ENCODE results near the gene KCNQ2.

The KCNQ2 gene

GRCh38 chr20:63495167-63495720 is 22.8 kb upstream of the KCNQ2 start:
- Mint-ChIP-seq H3K4me3 (no peak overlapping the region), H3K36me3 (ENCODE audit: low read depth) (peaks cover 3% of the 10 kb centered on the region), H3K9me3 (no peaks in the 10 kb centered on the region), H3K27me3 (ENCODE audit: low read depth) (peaks cover 64% of the 10 kb centered on the region), H3K27ac (no peak overlapping the region), H3K4me1 (no peaks in the 10 kb centered on the region)
- TF ChIP-seq CTCF (IDR thresholded peaks at IDR 0.05; ENCODE audit: unreplicated experiment in 3 of 3), result no peak

GRCh38 chr20:63494420-63495166 is 22.1 kb upstream of the KCNQ2 start:
- no peak overlapping the region for H3K4me3 Mint-ChIP-seq
- peaks cover 66% of the 10 kb centered on the region for H3K27me3 Mint-ChIP-seq (ENCODE audit: low read depth)
- no peaks in the 10 kb centered on the region for H3K4me1 Mint-ChIP-seq
- H3K36me3 Mint-ChIP-seq (ENCODE audit: low read depth), result peaks cover 3% of the 10 kb centered on the region
- H3K27ac Mint-ChIP-seq, result no peak overlapping the region
- no peak for TF ChIP-seq CTCF (IDR thresholded peaks at IDR 0.05; ENCODE audit: unreplicated experiment in 3 of 3)
- no peaks in the 10 kb centered on the region for H3K9me3 Mint-ChIP-seq

- no peak overlapping the region for H3K4me3 Mint-ChIP-seq
Observed at GRCh38 chr20:63494084-63494419, 21.6 kb upstream of the KCNQ2 start.

GRCh38 chr20:63493563-63494020 is 21.1 kb upstream of the KCNQ2 start:
- Mint-ChIP-seq H3K9me3 (no peaks in the 10 kb centered on the region), H3K36me3 (ENCODE audit: low read depth) (peaks cover 3% of the 10 kb centered on the region), H3K27me3 (ENCODE audit: low read depth) (peaks cover 71% of the 10 kb centered on the region), H3K27ac (no peak overlapping the region), H3K4me1 (no peaks in the 10 kb centered on the region), H3K4me3 (no peak overlapping the region)
- no peak for TF ChIP-seq CTCF (IDR thresholded peaks at IDR 0.05; ENCODE audit: unreplicated experiment in 3 of 3)

More at GRCh38 chr20:63494084-63494419, 21.6 kb upstream of the KCNQ2 start:
- Mint-ChIP-seq H3K27ac (no peak overlapping the region), H3K4me1 (no peaks in the 10 kb centered on the region), H3K27me3 (ENCODE audit: low read depth) (peaks cover 67% of the 10 kb centered on the region), H3K9me3 (no peaks in the 10 kb centered on the region), H3K36me3 (ENCODE audit: low read depth) (peaks cover 3% of the 10 kb centered on the region)
- TF ChIP-seq CTCF (IDR thresholded peaks at IDR 0.05; ENCODE audit: unreplicated experiment in 3 of 3), result no peak

GRCh38 chr20:63492982-63493381 is 20.5 kb upstream of the KCNQ2 start:
- Mint-ChIP-seq H3K4me1 (no peaks in the 10 kb centered on the region), H3K27ac (no peak overlapping the region), H3K36me3 (ENCODE audit: low read depth) (peaks cover 3% of the 10 kb centered on the region), H3K4me3 (no peak overlapping the region), H3K27me3 (ENCODE audit: low read depth) (peaks cover 67% of the 10 kb centered on the region), H3K9me3 (no peaks in the 10 kb centered on the region)
- TF ChIP-seq CTCF (IDR thresholded peaks at IDR 0.05; ENCODE audit: unreplicated experiment in 3 of 3), result no peak

GRCh38 chr20:63492518-63492917 is 20.1 kb upstream of the KCNQ2 start:
- H3K36me3 Mint-ChIP-seq (ENCODE audit: low read depth), result peaks cover 3% of the 10 kb centered on the region
- no peaks in the 10 kb centered on the region for H3K9me3 Mint-ChIP-seq
- no peak for TF ChIP-seq CTCF (IDR thresholded peaks at IDR 0.05; ENCODE audit: unreplicated experiment in 3 of 3)
- no peaks in the 10 kb centered on the region for H3K4me1 Mint-ChIP-seq
- peaks cover 63% of the 10 kb centered on the region for H3K27me3 Mint-ChIP-seq (ENCODE audit: low read depth)
- H3K27ac Mint-ChIP-seq, result no peak overlapping the region
- no peak overlapping the region for H3K4me3 Mint-ChIP-seq

Measured in nephron (organoid).